ENCODE data around the gene CTIF.
A peak's percentile ranks its signal among the peaks of the same experiment; 100 is the strongest.

Gene CTIF

DNA sequence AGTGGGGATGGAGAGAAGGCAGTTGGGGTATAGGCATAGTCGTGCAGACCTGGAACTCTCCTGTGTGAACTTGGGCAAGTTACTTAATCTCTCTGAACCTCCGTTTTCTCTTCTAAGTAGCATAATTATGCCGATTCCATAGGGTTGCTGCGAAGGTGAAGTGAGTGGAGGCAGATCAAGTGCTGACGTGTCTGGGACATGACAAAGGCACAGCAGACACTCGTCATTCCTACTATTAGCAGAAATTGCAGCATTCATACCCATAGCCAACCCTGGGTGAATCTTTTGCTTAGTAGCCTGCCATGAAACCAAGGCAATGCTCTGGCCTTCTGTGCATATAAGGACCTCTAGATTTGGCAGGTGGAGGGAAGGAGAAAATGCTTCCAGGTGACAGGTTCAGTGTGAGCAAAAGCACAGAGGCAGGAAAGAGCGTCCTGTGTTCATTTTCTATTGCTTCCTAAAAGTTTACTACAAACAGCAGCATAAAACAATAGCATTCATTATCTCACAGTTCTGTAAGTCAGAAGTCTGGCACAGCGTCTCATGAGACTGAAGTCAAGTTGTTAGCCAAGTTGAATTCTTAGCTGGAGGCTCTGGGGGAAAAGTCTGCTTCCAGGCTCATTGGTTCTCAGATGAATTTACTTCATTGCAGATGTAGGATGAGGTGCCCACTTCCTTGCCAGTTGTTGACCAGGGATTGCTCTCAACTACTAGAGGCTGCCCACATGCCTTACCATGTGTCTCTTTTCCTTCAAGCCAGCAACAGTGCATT lies 77.8 kb downstream of the CTIF start:
- H3K23ac ChIP-seq (ENCODE audit: low read depth, low read length, poor library complexity), result no peak overlapping the region
- H2BK15ac ChIP-seq (ENCODE audit: low read length), result no peak overlapping the region
- no peak overlapping the region for H2AFZ ChIP-seq (ENCODE audit: low read length)
- no peak overlapping the region for H3K4me3 ChIP-seq (ENCODE audit: low read length in 2 of 2)
- H2AK5ac ChIP-seq (ENCODE audit: low read depth, low read length), result no peak overlapping the region
- H2BK5ac ChIP-seq (ENCODE audit: low read length), result no peak overlapping the region
- no peaks in the 10 kb centered on the region for H3K79me1 ChIP-seq (ENCODE audit: low read depth, low read length)
- no peak overlapping the region for H3K18ac ChIP-seq (ENCODE audit: low read length)
- no peak overlapping the region for H4K91ac ChIP-seq (ENCODE audit: low read depth, low read length, poor library complexity)
- no peaks in the 10 kb centered on the region for H3K9me3 ChIP-seq (replicated peaks in 1 of 2; ENCODE audit: control insufficient read depth in 2 of 2, insufficient read depth in 1 of 2, low read depth in 1 of 2, low read length in 2 of 2)
- no peak for DNase-seq (ENCODE audit: low spot score)
- no peak overlapping the region for H3K4ac ChIP-seq (ENCODE audit: low read length)
- H3K14ac ChIP-seq (ENCODE audit: low read length), result no peak overlapping the region
- peaks cover 0 to 9% of the 10 kb centered on the region in 2 donors for H3K4me1 ChIP-seq (ENCODE audit: control insufficient read depth in 2 of 2, insufficient read depth in 1 of 2, low read depth in 1 of 2, low read length in 2 of 2)
- H3K9ac ChIP-seq (ENCODE audit: low read depth, low read length, poor library complexity), result no peak overlapping the region
- H3K4me2 ChIP-seq (ENCODE audit: insufficient read depth, low read length, poor library complexity, severe bottlenecking), result no peak overlapping the region
- H2BK120ac ChIP-seq (ENCODE audit: low read depth, low read length), result no peak overlapping the region
- H2BK12ac ChIP-seq (ENCODE audit: low read length), result no peak overlapping the region
- peaks cover 0 to 1% of the 10 kb centered on the region in 2 donors for H3K36me3 ChIP-seq (replicated peaks in 1 of 2; ENCODE audit: control insufficient read depth in 2 of 2, insufficient read depth in 2 of 2, low read length in 2 of 2)
- H3K27me3 ChIP-seq (ENCODE audit: control insufficient read depth in 3 of 3, insufficient read depth in 3 of 3, low read depth in 1 of 3, low read length in 3 of 3), result no peaks in the 10 kb centered on the region
- no peak overlapping the region for H4K8ac ChIP-seq (ENCODE audit: low read depth, low read length)
- no peak overlapping the region for H3K27ac ChIP-seq (replicated peaks; ENCODE audit: low read length)
- WGBS, 2 donors (ENCODE audit: extremely low coverage in 2 of 2, insufficient read length in 2 of 2, insufficient replicate concordance in 1 of 2), result no CpG with 5 or more reads among the region's 8 CpGs

GRCh38 chr18:48617844-48618497 lies 79.1 kb downstream of the CTIF start:
- Histone ChIP-seq H3K27ac (replicated peaks; ENCODE audit: low read length) (no peak overlapping the region), H2BK120ac (ENCODE audit: low read depth, low read length) (no peak overlapping the region), H3K4ac (ENCODE audit: low read length) (no peak overlapping the region), H3K4me1 (ENCODE audit: control insufficient read depth in 2 of 2, insufficient read depth in 1 of 2, low read depth in 1 of 2, low read length in 2 of 2) (peaks cover 0 to 13% of the 10 kb centered on the region in 2 donors), H4K8ac (ENCODE audit: low read depth, low read length) (no peak overlapping the region), H4K91ac (ENCODE audit: low read depth, low read length, poor library complexity) (no peak overlapping the region), H3K79me1 (ENCODE audit: low read depth, low read length) (no peaks in the 10 kb centered on the region), H3K36me3 (replicated peaks in 1 of 2; ENCODE audit: control insufficient read depth in 2 of 2, insufficient read depth in 2 of 2, low read length in 2 of 2) (peaks cover 0 to 1% of the 10 kb centered on the region in 2 donors), H3K4me3 (ENCODE audit: low read length in 2 of 2) (no peak overlapping the region), H2BK15ac (ENCODE audit: low read length) (no peak overlapping the region), H3K27me3 (ENCODE audit: control insufficient read depth in 3 of 3, insufficient read depth in 3 of 3, low read depth in 1 of 3, low read length in 3 of 3) (no peaks in the 10 kb centered on the region), H2BK5ac (ENCODE audit: low read length) (no peak overlapping the region), H3K18ac (ENCODE audit: low read length) (no peak overlapping the region), H3K23ac (ENCODE audit: low read depth, low read length, poor library complexity) (no peak overlapping the region), H3K4me2 (ENCODE audit: insufficient read depth, low read length, poor library complexity, severe bottlenecking) (no peak overlapping the region), H3K14ac (ENCODE audit: low read length) (no peak overlapping the region), H2AFZ (ENCODE audit: low read length) (no peak overlapping the region), H2AK5ac (ENCODE audit: low read depth, low read length) (no peak overlapping the region), H3K9ac (ENCODE audit: low read depth, low read length, poor library complexity) (no peak overlapping the region), H3K9me3 (replicated peaks in 1 of 2; ENCODE audit: control insufficient read depth in 2 of 2, insufficient read depth in 1 of 2, low read depth in 1 of 2, low read length in 2 of 2) (no peaks in the 10 kb centered on the region), H2BK12ac (ENCODE audit: low read length) (no peak overlapping the region)
- no CpG with 5 or more reads among the region's 9 CpGs for WGBS, 2 donors (ENCODE audit: extremely low coverage in 2 of 2, insufficient read length in 2 of 2, insufficient replicate concordance in 1 of 2)
- no peak for DNase-seq (ENCODE audit: low spot score)

- no peak for DNase-seq (ENCODE audit: low spot score)
- Histone ChIP-seq H4K8ac (ENCODE audit: low read depth, low read length) (no peak overlapping the region), H2AFZ (ENCODE audit: low read length) (no peak overlapping the region), H3K14ac (ENCODE audit: low read length) (no peak overlapping the region), H3K4me1 (ENCODE audit: control insufficient read depth in 2 of 2, insufficient read depth in 1 of 2, low read depth in 1 of 2, low read length in 2 of 2) (peaks cover 0 to 6% of the 10 kb centered on the region in 2 donors), H2BK15ac (ENCODE audit: low read length) (no peak overlapping the region), H2BK120ac (ENCODE audit: low read depth, low read length) (no peak overlapping the region), H3K18ac (ENCODE audit: low read length) (no peak overlapping the region), H3K9ac (ENCODE audit: low read depth, low read length, poor library complexity) (peak overlapping the region; percentile 24), H3K27me3 (ENCODE audit: control insufficient read depth in 3 of 3, insufficient read depth in 3 of 3, low read depth in 1 of 3, low read length in 3 of 3) (no peaks in the 10 kb centered on the region), H2BK5ac (ENCODE audit: low read length) (no peak overlapping the region), H3K4ac (ENCODE audit: low read length) (no peak overlapping the region), H2BK12ac (ENCODE audit: low read length) (no peak overlapping the region), H3K27ac (replicated peaks; ENCODE audit: low read length) (no peak overlapping the region), H3K9me3 (replicated peaks in 1 of 2; ENCODE audit: control insufficient read depth in 2 of 2, insufficient read depth in 1 of 2, low read depth in 1 of 2, low read length in 2 of 2) (no peaks in the 10 kb centered on the region), H3K4me2 (ENCODE audit: insufficient read depth, low read length, poor library complexity, severe bottlenecking) (no peak overlapping the region), H3K79me1 (ENCODE audit: low read depth, low read length) (no peaks in the 10 kb centered on the region), H3K4me3 (ENCODE audit: low read length in 2 of 2) (no peak overlapping the region), H3K36me3 (replicated peaks in 1 of 2; ENCODE audit: control insufficient read depth in 2 of 2, insufficient read depth in 2 of 2, low read length in 2 of 2) (peaks cover 0 to 1% of the 10 kb centered on the region in 2 donors), H4K91ac (ENCODE audit: low read depth, low read length, poor library complexity) (no peak overlapping the region), H2AK5ac (ENCODE audit: low read depth, low read length) (no peak overlapping the region), H3K23ac (ENCODE audit: low read depth, low read length, poor library complexity) (no peak overlapping the region)
- no CpG with 5 or more reads among the region's 3 CpGs for WGBS, 2 donors (ENCODE audit: extremely low coverage in 2 of 2, insufficient read length in 2 of 2, insufficient replicate concordance in 1 of 2)
Measured at GRCh38 chr18:48619016-48619415, 80.2 kb downstream of the CTIF start.

DNA sequence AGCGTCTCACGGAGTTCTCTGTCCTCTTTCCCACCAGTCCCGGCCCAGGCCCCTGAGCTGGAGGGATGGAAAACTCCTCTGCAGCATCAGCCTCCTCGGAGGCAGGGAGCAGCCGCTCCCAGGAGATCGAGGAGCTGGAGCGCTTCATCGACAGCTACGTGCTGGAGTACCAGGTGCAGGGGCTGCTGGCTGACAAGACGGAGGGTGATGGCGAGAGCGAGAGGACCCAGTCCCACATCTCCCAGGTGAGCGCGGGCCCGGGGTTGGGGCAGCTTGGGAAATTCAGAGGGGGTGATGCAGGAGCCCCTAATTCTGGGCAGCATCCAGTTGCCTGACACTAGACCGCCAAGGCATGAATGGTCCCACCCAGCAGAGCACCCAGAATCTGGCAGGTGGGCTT lies 80.7 kb downstream of the CTIF start:
- Histone ChIP-seq H3K4ac (ENCODE audit: low read length) (no peak overlapping the region), H3K9me3 (replicated peaks in 1 of 2; ENCODE audit: control insufficient read depth in 2 of 2, insufficient read depth in 1 of 2, low read depth in 1 of 2, low read length in 2 of 2) (no peaks in the 10 kb centered on the region), H3K18ac (ENCODE audit: low read length) (no peak overlapping the region), H4K91ac (ENCODE audit: low read depth, low read length, poor library complexity) (no peak overlapping the region), H3K36me3 (replicated peaks in 1 of 2; ENCODE audit: control insufficient read depth in 2 of 2, insufficient read depth in 2 of 2, low read length in 2 of 2) (peaks cover 0 to 1% of the 10 kb centered on the region in 2 donors), H3K4me1 (ENCODE audit: control insufficient read depth in 2 of 2, insufficient read depth in 1 of 2, low read depth in 1 of 2, low read length in 2 of 2) (peaks cover 0 to 5% of the 10 kb centered on the region in 2 donors), H3K79me1 (ENCODE audit: low read depth, low read length) (no peaks in the 10 kb centered on the region), H3K14ac (ENCODE audit: low read length) (no peak overlapping the region), H4K8ac (ENCODE audit: low read depth, low read length) (no peak overlapping the region), H2AFZ (ENCODE audit: low read length) (no peak overlapping the region), H2BK120ac (ENCODE audit: low read depth, low read length) (no peak overlapping the region), H3K27ac (replicated peaks; ENCODE audit: low read length) (no peak overlapping the region), H3K4me3 (ENCODE audit: low read length in 2 of 2) (no peak overlapping the region), H3K4me2 (ENCODE audit: insufficient read depth, low read length, poor library complexity, severe bottlenecking) (no peak overlapping the region), H3K27me3 (ENCODE audit: control insufficient read depth in 3 of 3, insufficient read depth in 3 of 3, low read depth in 1 of 3, low read length in 3 of 3) (no peaks in the 10 kb centered on the region), H2BK12ac (ENCODE audit: low read length) (no peak overlapping the region), H2BK5ac (ENCODE audit: low read length) (no peak overlapping the region), H3K23ac (ENCODE audit: low read depth, low read length, poor library complexity) (no peak overlapping the region), H2AK5ac (ENCODE audit: low read depth, low read length) (no peak overlapping the region), H3K9ac (ENCODE audit: low read depth, low read length, poor library complexity) (no peak overlapping the region), H2BK15ac (ENCODE audit: low read length) (no peak overlapping the region)
- DNase-seq (ENCODE audit: low spot score), result no peak
- whole genome bisulfite sequencing, 2 donors (ENCODE audit: extremely low coverage in 2 of 2, insufficient read length in 2 of 2, insufficient replicate concordance in 1 of 2), result no CpG with 5 or more reads among the region's 16 CpGs
